HCT116 (cell line): ENCODE data around the gene PDXK.

Experiments
- ATF3 ChIP-seq: IDR thresholded peaks from 2 replicates; pipeline ENCODE4 v1.6.1; 2012
- CTCF ChIP-seq, 3 experiments: fragments of 200-600 bp in 1 of 3; sonication (generic) in 1 of 3; IDR thresholded peaks in 2 of 3; conservative IDR thresholded peaks in 1 of 3; 2 replicates each; pipeline ENCODE4 v1.5.1; 2012 to 2017; ENCODE audit warnings: low read depth in 2 of 3, low read length in 2 of 3, antibody characterized with exemption in 1 of 3, borderline replicate concordance in 1 of 3, control low read depth in 1 of 3, mild to moderate bottlenecking in 1 of 3, mixed read lengths in 1 of 3, mixed run types in 1 of 3, moderate library complexity in 1 of 3; ENCODE audit not compliant: insufficient read depth in 1 of 3
- POLR2A ChIP-seq: IDR thresholded peaks from 2 replicates; pipeline ENCODE4 v1.7.0; 2011; ENCODE audit warnings: borderline replicate concordance; ENCODE audit not compliant: insufficient read depth, insufficient read length; ENCODE audit errors: extremely low read depth
- POLR2AphosphoS5 ChIP-seq: IDR thresholded peaks from 2 replicates; pipeline ENCODE4 v1.6.1; 2011; ENCODE audit warnings: mild to moderate bottlenecking, low read depth, low read length, moderate library complexity
- RAD21 ChIP-seq: IDR thresholded peaks from 2 replicates; pipeline ENCODE4 v1.6.1; 2012; ENCODE audit warnings: low read depth, mild to moderate bottlenecking
- REST ChIP-seq: IDR thresholded peaks from 2 replicates; pipeline ENCODE4 v1.6.1; 2012; ENCODE audit warnings: low read depth
- SIN3A ChIP-seq: IDR thresholded peaks from 2 replicates; pipeline ENCODE4 v1.6.1; 2012; ENCODE audit warnings: low read depth
- TCF7L2 ChIP-seq: IDR thresholded peaks from 2 replicates; pipeline ENCODE4 v1.7.0; 2011; ENCODE audit warnings: borderline replicate concordance, inconsistent platforms; ENCODE audit not compliant: insufficient read depth, insufficient read length; ENCODE audit errors: extremely low read depth

GRCh38 chr21:43811262-43812105 lies 92.6 kb downstream of the PDXK start:
- TF ChIP-seq POLR2AphosphoS5: no peak
- no peak for TF ChIP-seq CTCF (IDR thresholded peaks at IDR 0.05 in 2 of 3, conservative IDR thresholded peaks at IDR 0.05 in 1 of 3; ENCODE audit: borderline replicate concordance in 1 of 3, insufficient read depth in 1 of 3, low read depth in 2 of 3, low read length in 2 of 3)
- TF ChIP-seq RAD21: no peak
- no peak for TF ChIP-seq REST
- no peak for TF ChIP-seq POLR2A
- no peak for TF ChIP-seq SIN3A
- no peak for TF ChIP-seq ATF3
- TF ChIP-seq TCF7L2: no peak
